Natural killer cell (primary cell): ENCODE data around the gene ADGRV1. TPM values are rescaled to one million over a fixed set of nuclear protein-coding genes. Genes with fewer than 3 reads are reported as not detected.

ENCODE experiments used
- ATAC-seq, 3 donors: fragments of 150-1000 bp in 2 of 3; fragments of 200-7000 bp in 1 of 3; cut with Tn5 transposase; 1 replicate in 1 of 3; 2 replicates in 2 of 3; pipeline ENCODE4 v1.10.0; 2021; ENCODE audit warnings: mild to moderate bottlenecking in 2 of 3, moderate library complexity in 2 of 3
- DNase-seq, 2 donors: peaks; one replicate each; pipeline versions ENCODE4 v3.0.0 to v3.0.0-alpha.2; 2013 to 2021; ENCODE audit warnings: mixed read lengths in 1 of 2
- H3K27ac ChIP-seq: one replicate; pipeline ENCODE4 v1.5.1; 2013; ENCODE audit warnings: mild to moderate bottlenecking, low read length
- H3K27me3 ChIP-seq: one replicate; pipeline ENCODE4 v1.6.1; 2013; ENCODE audit warnings: low read length; ENCODE audit not compliant: control insufficient read depth, insufficient read depth
- H3K36me3 ChIP-seq: one replicate; pipeline ENCODE4 v1.6.1; 2013; ENCODE audit warnings: low read length; ENCODE audit not compliant: control insufficient read depth, insufficient read depth
- H3K4me1 ChIP-seq: one replicate; pipeline ENCODE4 v1.6.1; 2013; ENCODE audit warnings: low read length; ENCODE audit not compliant: control insufficient read depth, insufficient read depth
- H3K4me3 ChIP-seq: one replicate; pipeline ENCODE4 v1.5.1; 2013; ENCODE audit warnings: low read length
- H3K9me3 ChIP-seq: one replicate; pipeline ENCODE4 v1.6.1; 2013; ENCODE audit warnings: low read length; ENCODE audit not compliant: control insufficient read depth, insufficient read depth
- H3K27ac Mint-ChIP-seq, 2 donors: one replicate each; pipeline ENCODE4 v1.8.0; 2022; ENCODE audit warnings: mild to moderate bottlenecking in 2 of 2, mixed read lengths in 2 of 2, moderate library complexity in 1 of 2
- H3K27me3 Mint-ChIP-seq, 2 donors: one replicate each; pipeline ENCODE4 v1.8.0; 2022; ENCODE audit warnings: low read depth in 2 of 2, mixed read lengths in 2 of 2
- H3K36me3 Mint-ChIP-seq: one replicate; pipeline ENCODE4 v1.8.0; 2022; ENCODE audit warnings: mixed read lengths
- H3K4me1 Mint-ChIP-seq, 2 donors: one replicate each; pipeline ENCODE4 v1.8.0; 2022; ENCODE audit warnings: mixed read lengths in 2 of 2
- H3K4me3 Mint-ChIP-seq: one replicate; pipeline ENCODE4 v1.8.0; 2022; ENCODE audit warnings: mild to moderate bottlenecking, moderate library complexity, mixed read lengths
- H3K9me3 Mint-ChIP-seq, 2 donors: one replicate each; pipeline ENCODE4 v1.8.0; 2022; ENCODE audit warnings: mixed read lengths in 2 of 2
- WGBS: methylation state at CpG from one replicate; pipeline ENCODE4 v1.1.7; 2013; ENCODE audit warnings: missing lambda C conversion rate; ENCODE audit not compliant: insufficient coverage; 5-methylcytosine and 5-hydroxymethylcytosine counted together
- intact Hi-C: fragments of 100-400 bp; cut with micrococcal nuclease; formaldehyde crosslinking; loops from one replicate; pipeline ENCODE4 v1.14.2; 2022
- total RNA-seq, 4 donors: library from RNA; stranded (reverse); fragments of 120-200 nt in 1 of 4; gene quantifications; one replicate each; pipeline versions ENCODE4 v1.2.3 to v1.2.4, GENCODE V29; 2013 to 2022
- TF ChIP-seq, protein P1 (sequence below): fragments of 200-600 bp; IDR thresholded peaks from one replicate; pipeline ENCODE4 v1.8.0; 2022; ENCODE audit warnings: antibody characterized with exemption

ADGRV1 gene
- total RNA-seq, 3 donors from 2014 or later (not counting 1 experiment from before 2014, with no cell fraction given): 0.50 to 0.71 TPM; not detected in 1

DNA sequence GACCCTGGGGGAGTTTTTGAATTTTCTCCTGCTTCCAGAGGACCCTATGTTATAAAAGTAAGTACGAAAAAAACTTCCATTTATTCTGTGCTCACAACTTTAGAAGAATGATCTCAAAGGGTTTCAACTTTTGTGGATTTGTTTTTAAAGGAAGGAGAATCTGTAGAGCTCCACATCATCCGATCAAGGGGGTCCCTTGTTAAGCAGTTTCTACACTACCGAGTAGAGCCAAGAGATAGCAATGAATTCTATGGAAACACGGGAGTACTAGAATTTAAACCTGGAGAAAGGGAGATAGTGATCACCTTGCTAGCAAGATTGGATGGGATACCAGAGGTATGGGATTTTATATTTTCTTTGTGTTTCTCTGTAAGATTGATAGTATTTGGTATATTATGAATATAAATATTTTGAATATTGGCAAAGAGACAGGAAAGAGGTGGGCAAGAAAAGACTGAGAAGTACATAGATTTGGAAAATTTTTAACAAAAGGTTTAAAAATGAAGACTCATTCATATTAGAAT is 84.2 kb downstream of the ADGRV1 start:
- H3K4me1 ChIP-seq: no peaks in the 10 kb centered on the region
- intact Hi-C loops: no loop called here
- no peaks in the 10 kb centered on the region for H3K9me3 ChIP-seq
- TF ChIP-seq, protein P1, sequence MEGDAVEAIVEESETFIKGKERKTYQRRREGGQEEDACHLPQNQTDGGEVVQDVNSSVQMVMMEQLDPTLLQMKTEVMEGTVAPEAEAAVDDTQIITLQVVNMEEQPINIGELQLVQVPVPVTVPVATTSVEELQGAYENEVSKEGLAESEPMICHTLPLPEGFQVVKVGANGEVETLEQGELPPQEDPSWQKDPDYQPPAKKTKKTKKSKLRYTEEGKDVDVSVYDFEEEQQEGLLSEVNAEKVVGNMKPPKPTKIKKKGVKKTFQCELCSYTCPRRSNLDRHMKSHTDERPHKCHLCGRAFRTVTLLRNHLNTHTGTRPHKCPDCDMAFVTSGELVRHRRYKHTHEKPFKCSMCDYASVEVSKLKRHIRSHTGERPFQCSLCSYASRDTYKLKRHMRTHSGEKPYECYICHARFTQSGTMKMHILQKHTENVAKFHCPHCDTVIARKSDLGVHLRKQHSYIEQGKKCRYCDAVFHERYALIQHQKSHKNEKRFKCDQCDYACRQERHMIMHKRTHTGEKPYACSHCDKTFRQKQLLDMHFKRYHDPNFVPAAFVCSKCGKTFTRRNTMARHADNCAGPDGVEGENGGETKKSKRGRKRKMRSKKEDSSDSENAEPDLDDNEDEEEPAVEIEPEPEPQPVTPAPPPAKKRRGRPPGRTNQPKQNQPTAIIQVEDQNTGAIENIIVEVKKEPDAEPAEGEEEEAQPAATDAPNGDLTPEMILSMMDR: no peak
- Mint-ChIP-seq H3K36me3 (no peaks in the 10 kb centered on the region), H3K9me3 (no peaks in the 10 kb centered on the region), H3K4me3 (no peak overlapping the region), H3K4me1 (no peaks in the 10 kb centered on the region), H3K27me3 (no peaks in the 10 kb centered on the region), H3K27ac (no peak overlapping the region)
- ATAC-seq: no peak
- H3K4me3 ChIP-seq: no peak overlapping the region
- no peaks in the 10 kb centered on the region for H3K36me3 ChIP-seq
- 92% methylated on average over 3 of the region's 4 CpGs for WGBS
- no peak overlapping the region for H3K27ac ChIP-seq
- no peaks in the 10 kb centered on the region for H3K27me3 ChIP-seq
- DNase-seq: no peak

DNA sequence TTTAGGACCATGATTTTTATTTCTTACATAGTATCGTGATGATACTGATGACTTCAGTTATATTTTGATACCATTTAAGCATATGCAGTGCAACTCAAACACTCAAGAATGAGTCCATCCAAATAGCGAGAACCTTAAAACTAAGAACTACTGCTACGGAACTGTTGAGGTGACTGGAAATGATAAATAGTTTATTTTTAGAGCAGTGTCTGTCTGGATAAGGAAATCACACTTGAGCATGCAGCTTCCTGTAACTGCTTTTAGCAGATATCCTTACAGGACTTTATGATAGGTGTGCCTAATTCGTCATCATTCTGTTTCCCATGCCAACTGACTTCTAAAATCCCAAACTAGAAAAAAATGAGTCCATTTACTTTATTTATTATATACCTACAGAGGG is 85.5 kb downstream of the ADGRV1 start:
- WGBS: 6% methylated on average over 2 of the region's 4 CpGs
- H3K36me3 Mint-ChIP-seq: no peaks in the 10 kb centered on the region

DNA sequence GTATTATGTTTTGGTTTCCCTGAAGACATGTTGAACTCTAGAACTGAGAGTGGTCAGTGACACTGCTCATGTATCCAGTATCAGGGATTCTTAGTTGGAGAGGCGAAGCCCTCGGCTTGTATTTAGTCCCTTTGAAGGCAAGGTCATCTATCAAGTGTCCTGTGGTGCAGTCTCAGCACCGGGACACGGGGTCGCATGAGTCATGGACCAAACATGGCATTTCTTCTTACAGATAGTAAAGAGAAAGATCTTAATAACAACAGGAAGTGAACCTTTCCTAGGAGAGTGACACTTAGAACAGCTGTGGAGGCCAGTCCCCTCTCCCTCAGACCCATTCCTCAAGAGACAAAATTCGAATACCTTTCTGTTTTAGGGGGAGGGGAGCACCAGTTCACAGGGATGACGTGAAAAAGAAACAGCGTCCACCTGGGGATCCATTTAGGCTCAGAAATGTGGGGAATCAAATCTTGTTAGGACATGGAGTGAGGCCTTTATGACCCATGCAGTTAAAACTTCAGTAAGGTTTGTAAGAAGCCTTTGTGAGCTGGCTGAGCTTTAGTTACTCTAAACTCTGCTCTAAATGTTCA is 86.5 kb downstream of the ADGRV1 start:
- Mint-ChIP-seq H3K27me3 (no peaks in the 10 kb centered on the region), H3K9me3 (no peaks in the 10 kb centered on the region), H3K36me3 (no peaks in the 10 kb centered on the region), H3K4me1 (no peaks in the 10 kb centered on the region), H3K27ac (no peak overlapping the region), H3K4me3 (no peak overlapping the region)
- WGBS: 77% methylated on average over 7 of the region's 8 CpGs
- Histone ChIP-seq H3K4me1 (no peaks in the 10 kb centered on the region), H3K9me3 (no peaks in the 10 kb centered on the region), H3K36me3 (no peaks in the 10 kb centered on the region), H3K27ac (no peak overlapping the region), H3K27me3 (no peaks in the 10 kb centered on the region), H3K4me3 (no peak overlapping the region)
- intact Hi-C loops: no loop called here
- no peak for ATAC-seq
- DNase-seq: no peak
- TF ChIP-seq, protein P1: no peak

More for the DNA sequence above, 85.5 kb downstream of the ADGRV1 start:
- H3K4me3 Mint-ChIP-seq: no peak overlapping the region
- no peaks in the 10 kb centered on the region for H3K9me3 ChIP-seq
- no peak overlapping the region for H3K27ac Mint-ChIP-seq
- H3K9me3 Mint-ChIP-seq: no peaks in the 10 kb centered on the region
- H3K27me3 Mint-ChIP-seq: no peaks in the 10 kb centered on the region
- H3K27me3 ChIP-seq: no peaks in the 10 kb centered on the region
- TF ChIP-seq, protein P1: no peak
- no peaks in the 10 kb centered on the region for H3K4me1 Mint-ChIP-seq
- no peak overlapping the region for H3K4me3 ChIP-seq
- DNase-seq (no peak), ATAC-seq (no peak)
- no peaks in the 10 kb centered on the region for H3K4me1 ChIP-seq
- intact Hi-C loops: no loop called here
- H3K27ac ChIP-seq: no peak overlapping the region
- no peaks in the 10 kb centered on the region for H3K36me3 ChIP-seq

DNA sequence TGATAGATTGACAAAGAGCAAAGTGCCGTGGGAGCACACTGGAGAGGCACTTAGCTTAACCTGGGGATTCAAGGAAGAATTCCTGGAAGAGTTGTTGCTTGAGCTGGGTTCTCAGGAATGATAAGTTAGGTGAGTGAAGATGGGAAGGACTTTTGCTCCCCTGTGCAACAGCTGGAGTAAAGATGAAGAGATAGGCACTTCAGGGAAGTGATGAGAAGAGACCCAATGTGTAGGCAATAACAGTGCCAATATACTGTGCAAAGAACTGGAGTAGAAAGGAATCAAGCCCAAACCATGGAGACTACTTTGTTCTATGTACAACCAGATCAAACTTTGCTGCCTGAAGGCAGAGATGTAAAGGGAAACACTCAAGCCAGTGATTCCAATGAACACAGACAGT is 92.2 kb downstream of the ADGRV1 start:
- DNase-seq (no peak), ATAC-seq (no peak)
- WGBS: 76% methylated on average over 1 of the region's 1 CpG
- Mint-ChIP-seq H3K27me3 (no peaks in the 10 kb centered on the region), H3K36me3 (no peaks in the 10 kb centered on the region), H3K4me3 (no peak overlapping the region), H3K27ac (no peak overlapping the region), H3K9me3 (peaks cover 0 to 2% of the 10 kb centered on the region in 2 donors), H3K4me1 (no peaks in the 10 kb centered on the region)
- no peaks in the 10 kb centered on the region for H3K27me3 ChIP-seq
- H3K9me3 ChIP-seq: no peaks in the 10 kb centered on the region
- no peaks in the 10 kb centered on the region for H3K4me1 ChIP-seq
- no peak overlapping the region for H3K4me3 ChIP-seq
- no peaks in the 10 kb centered on the region for H3K36me3 ChIP-seq
- intact Hi-C loops: no loop called here
- H3K27ac ChIP-seq: no peak overlapping the region
- TF ChIP-seq, protein P1: no peak
